PC-3 (cell line): ENCODE results near the gene TFF2. TPM values are rescaled to one million over a fixed set of nuclear protein-coding genes. Genes with fewer than 3 reads are reported as not detected.

Experiments
- ATAC-seq: fragments of 200-7000 bp; cut with Tn5 transposase; 2 replicates; pipeline ENCODE4 v1.9.1; 2020; ENCODE audit warnings: mild to moderate bottlenecking, moderate library complexity
- BruUV-seq: library from RNA; stranded (reverse); fragments of 400-500 nt; replicated peaks from 2 replicates; lab custom pipeline; 2021; lab: Mats Ljungman, UMichigan
- CTCF ChIA-PET: fragments of 300-600 bp; sonication (Branson Sonifier 250); formaldehyde crosslinking; loops from one replicate; lab custom pipeline; 2022; ENCODE audit warnings: antibody characterized with exemption; lab: Charles Lee
- POLR2A ChIA-PET: fragments of 300-600 bp; sonication (Branson Sonifier 250); formaldehyde crosslinking; loops from one replicate; lab custom pipeline; 2022; ENCODE audit warnings: antibody characterized with exemption; ENCODE audit not compliant: unreplicated experiment; lab: Charles Lee
- DNase-seq: peaks from one replicate; pipeline ENCODE4 v3.0.0-alpha.2; 2015
- H2AFZ ChIP-seq: fragments of 300-600 bp; sonication (generic); 2 replicates; pipeline ENCODE4 v1.6.0; 2016; ENCODE audit warnings: antibody characterized with exemption, low read length
- H3F3A ChIP-seq: fragments of 300-600 bp; sonication (generic); one replicate; pipeline ENCODE4 v1.6.0; 2017; ENCODE audit warnings: antibody characterized with exemption, low read length, control low read depth, mild to moderate bottlenecking; ENCODE audit not compliant: unreplicated experiment
- H3K27ac ChIP-seq: fragments of 300-600 bp; sonication (generic); 2 replicates; pipeline ENCODE4 v1.5.1; 2016; ENCODE audit warnings: mild to moderate bottlenecking, low read length
- H3K27me3 ChIP-seq: fragments of 300-600 bp; sonication (generic); 2 replicates; pipeline ENCODE4 v1.6.1; 2016; ENCODE audit warnings: low read length, mixed read lengths
- H3K36me3 ChIP-seq: fragments of 300-600 bp; sonication (generic); 2 replicates; pipeline ENCODE4 v1.6.1; 2016; ENCODE audit warnings: low read depth, mixed run types, low read length, mixed read lengths
- H3K4me1 ChIP-seq: fragments of 300-600 bp; sonication (generic); 2 replicates; pipeline ENCODE4 v1.5.1; 2016; ENCODE audit warnings: low read length; ENCODE audit not compliant: insufficient read depth
- H3K4me2 ChIP-seq: fragments of 300-600 bp; sonication (generic); 2 replicates; pipeline ENCODE4 v1.6.0; 2016; ENCODE audit warnings: low read length
- H3K4me3 ChIP-seq: fragments of 300-600 bp; sonication (generic); 2 replicates; pipeline ENCODE4 v1.5.1; 2016; ENCODE audit warnings: mild to moderate bottlenecking, low read length, mixed read lengths
- H3K79me2 ChIP-seq: fragments of 300-600 bp; sonication (generic); 2 replicates; pipeline ENCODE4 v1.6.1; 2017; ENCODE audit warnings: low read length, mixed read lengths
- H3K9ac ChIP-seq: fragments of 300-600 bp; sonication (generic); 2 replicates; pipeline ENCODE4 v1.6.0; 2016; ENCODE audit warnings: mild to moderate bottlenecking, low read length
- H3K9me2 ChIP-seq: fragments of 300-600 bp; sonication (generic); replicated peaks from 2 replicates; pipeline ENCODE4 v1.6.1; 2016; ENCODE audit warnings: mixed run types, low read length, mixed read lengths
- H3K9me3 ChIP-seq: fragments of 300-600 bp; sonication (generic); 2 replicates; pipeline ENCODE4 v1.6.1; 2016; ENCODE audit warnings: low read length, mixed read lengths
- H4K20me1 ChIP-seq: fragments of 300-600 bp; sonication (generic); 2 replicates; pipeline ENCODE4 v1.6.1; 2016; ENCODE audit warnings: low read length, mixed read lengths
- CTCF ChIP-seq: fragments of 300-600 bp; sonication (generic); conservative IDR thresholded peaks from 2 replicates; pipeline ENCODE4 v1.5.1; 2017; ENCODE audit warnings: antibody characterized with exemption, low read depth, mild to moderate bottlenecking, low read length
- EZH2 ChIP-seq: fragments of 300-600 bp; sonication (generic); IDR thresholded peaks from one replicate; pipeline ENCODE4 v1.6.1; 2017; ENCODE audit warnings: antibody characterized with exemption, mild to moderate bottlenecking, low read length; ENCODE audit not compliant: unreplicated experiment
- EZH2phosphoT487 ChIP-seq: fragments of 300-600 bp; sonication (generic); IDR thresholded peaks from 2 replicates; pipeline ENCODE4 v1.6.1; 2018; ENCODE audit warnings: mild to moderate bottlenecking, antibody characterized with exemption, low read length, borderline replicate concordance
- intact Hi-C: fragments of 100-400 bp; cut with micrococcal nuclease; formaldehyde crosslinking; loops from 2 replicates; pipeline ENCODE4 v1.9.0; 2023
- total RNA-seq: library from RNA; depleted of rRNA; stranded (reverse); fragments of >200 nt; gene quantifications from 2 replicates; pipeline ENCODE4 v1.2.3, GENCODE V29; 2014

The TFF2 gene
- total RNA-seq, 1 experiment from 2014 or later, result 21.1 TPM

GRCh38 chr21:42321845-42322244 is 28.9 kb downstream of the TFF2 start:
- Histone ChIP-seq H3K9ac (no peak overlapping the region), H3K4me2 (no peak overlapping the region), H2AFZ (no peak overlapping the region), H3K4me3 (no peak overlapping the region), H3F3A (no peaks in the 10 kb centered on the region), H3K36me3 (no peaks in the 10 kb centered on the region), H3K27me3 (peaks cover 22% of the 10 kb centered on the region), H3K9me2 (no peaks in the 10 kb centered on the region), H3K79me2 (no peaks in the 10 kb centered on the region), H3K27ac (no peak overlapping the region), H3K4me1 (no peaks in the 10 kb centered on the region), H4K20me1 (no peaks in the 10 kb centered on the region), H3K9me3 (no peaks in the 10 kb centered on the region)
- CTCF ChIA-PET, result interaction anchor here (0.7 kb wide), 1 partner anchor 257 kb away, joined by 4 read pairs; no protein-coding TSS in a partner anchor
- DNase-seq, result no peak
- POLR2A ChIA-PET, result no interaction called here
- TF ChIP-seq EZH2 (no peak), EZH2phosphoT487 (no peak), CTCF (no peak)
- intact Hi-C loops, result no loop called here
- BruUV-seq, result no TSS peak
- ATAC-seq, result no peak

- ChIA-PET POLR2A (no interaction called here), CTCF (no interaction called here)
- Histone ChIP-seq H3K4me1 (no peaks in the 10 kb centered on the region), H2AFZ (no peak overlapping the region), H3K9me2 (no peaks in the 10 kb centered on the region), H3K27ac (no peak overlapping the region), H3K79me2 (no peaks in the 10 kb centered on the region), H3K27me3 (peaks cover 22% of the 10 kb centered on the region), H3K9me3 (no peaks in the 10 kb centered on the region), H3F3A (no peaks in the 10 kb centered on the region), H4K20me1 (no peaks in the 10 kb centered on the region), H3K36me3 (no peaks in the 10 kb centered on the region), H3K4me3 (no peak overlapping the region), H3K9ac (no peak overlapping the region), H3K4me2 (no peak overlapping the region)
- no peak for DNase-seq
- no peak for ATAC-seq
- no TSS peak for BruUV-seq
- no peak for TF ChIP-seq EZH2
- TF ChIP-seq CTCF, result no peak
- TF ChIP-seq EZH2phosphoT487, result no peak
- intact Hi-C loops, result no loop called here
Observed at GRCh38 chr21:42321231-42321630, 29.6 kb downstream of the TFF2 start.

- Histone ChIP-seq H3K9me2 (no peaks in the 10 kb centered on the region), H3K9ac (no peak overlapping the region), H3F3A (no peaks in the 10 kb centered on the region), H3K4me2 (no peak overlapping the region), H3K4me1 (no peaks in the 10 kb centered on the region), H3K79me2 (no peaks in the 10 kb centered on the region), H3K27ac (no peak overlapping the region), H3K9me3 (no peaks in the 10 kb centered on the region), H3K4me3 (no peak overlapping the region), H4K20me1 (no peaks in the 10 kb centered on the region), H2AFZ (no peak overlapping the region), H3K36me3 (no peaks in the 10 kb centered on the region), H3K27me3 (peaks cover 19% of the 10 kb centered on the region)
- TF ChIP-seq CTCF, result no peak
- no peak for TF ChIP-seq EZH2phosphoT487
- TF ChIP-seq EZH2, result no peak
- intact Hi-C loops, result no loop called here
- DNase-seq (no peak), ATAC-seq (no peak)
- BruUV-seq, result no TSS peak
- POLR2A ChIA-PET, result no interaction called here
- CTCF ChIA-PET, result no interaction called here
Observed at GRCh38 chr21:42320791-42321190, 30.0 kb downstream of the TFF2 start.
